ENCODE data around the gene AMY1B. TPM values are rescaled to one million over a fixed set of nuclear protein-coding genes. Genes with fewer than 3 reads are reported as not detected.
"Not testable (repeated sequence)": the region's sequence is repeated elsewhere in the genome, so short reads cannot be mapped to it uniquely, and the experiment has no call there.

The AMY1B gene
- total RNA-seq = not detected
- long read RNA-seq = 0 reads

DNA sequence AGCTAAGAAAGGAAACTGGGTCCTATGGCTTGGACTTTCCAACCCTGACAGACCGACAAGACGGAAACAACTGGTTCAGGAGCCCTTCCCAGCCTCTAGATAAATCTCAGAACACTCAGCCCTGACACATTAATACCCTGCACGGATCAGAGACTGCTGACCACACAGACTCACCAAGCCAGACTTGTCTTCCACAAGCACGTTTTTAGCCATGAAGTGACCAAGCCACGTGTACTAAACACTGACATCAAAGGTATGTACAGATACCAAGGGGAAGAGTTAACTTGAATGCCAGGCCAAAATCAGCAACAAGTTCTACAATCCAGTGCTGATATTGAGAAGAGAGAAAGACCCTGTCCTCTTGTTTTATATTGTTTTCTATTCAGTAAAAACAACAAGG is at the start of gene AMY1B:
Gene AMY1B, minus strand, starts transcription at position 101 of the 400 bp plus-strand sequence. CDS start 571 bp downstream, outside the sequence.
- not testable (repeated sequence) for DNase-seq (ENCODE audit: low spot score)

GRCh38 chr1:103745040-103745439 is 49.0 kb upstream of the AMY1B start:
- DNase-seq (ENCODE audit: low spot score) = not testable (repeated sequence)

GRCh38 chr1:103744449-103744848 is 48.4 kb upstream of the AMY1B start:
- DNase-seq (ENCODE audit: low spot score) = not testable (repeated sequence)

DNA sequence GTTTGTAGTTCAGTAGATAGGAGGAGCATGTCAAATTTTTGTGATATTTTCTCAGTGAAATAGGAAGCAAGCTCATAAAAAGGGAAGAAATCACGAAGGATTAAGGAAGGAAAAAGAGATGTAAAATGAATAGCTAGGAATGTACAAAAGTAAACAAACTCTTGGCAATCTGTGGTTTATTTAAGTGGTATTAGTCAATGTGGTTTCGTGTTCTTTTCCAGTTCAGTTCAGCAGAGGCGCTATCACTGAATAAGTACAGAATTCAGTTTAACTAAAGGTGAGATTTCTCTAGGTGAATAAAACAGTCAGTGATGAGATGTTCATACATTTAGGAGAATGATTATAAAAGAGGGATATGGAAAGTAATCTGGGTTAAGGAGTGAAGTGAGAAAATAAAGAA is 42.0 kb upstream of the AMY1B start:
- not testable (repeated sequence) for DNase-seq (ENCODE audit: low spot score)

DNA sequence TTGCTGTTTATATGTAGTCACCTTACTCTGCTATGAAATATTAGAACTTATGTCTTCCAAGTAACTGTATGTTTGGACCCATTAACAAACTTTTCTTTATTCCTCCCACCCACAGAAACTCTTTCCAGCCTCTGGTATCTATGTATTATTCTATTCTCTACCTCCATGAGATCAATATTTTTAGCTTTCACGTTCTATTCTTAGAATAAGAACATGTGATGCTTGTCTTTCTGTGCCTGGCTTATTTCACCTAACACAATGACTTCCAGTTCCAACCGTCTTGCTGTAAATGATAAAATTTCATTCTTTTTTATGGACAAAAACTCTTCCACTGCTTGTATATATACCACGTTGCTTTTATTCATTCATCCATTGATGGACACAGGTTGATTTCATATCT is 39.3 kb upstream of the AMY1B start:
- not testable (repeated sequence) for DNase-seq (ENCODE audit: low spot score)

DNA sequence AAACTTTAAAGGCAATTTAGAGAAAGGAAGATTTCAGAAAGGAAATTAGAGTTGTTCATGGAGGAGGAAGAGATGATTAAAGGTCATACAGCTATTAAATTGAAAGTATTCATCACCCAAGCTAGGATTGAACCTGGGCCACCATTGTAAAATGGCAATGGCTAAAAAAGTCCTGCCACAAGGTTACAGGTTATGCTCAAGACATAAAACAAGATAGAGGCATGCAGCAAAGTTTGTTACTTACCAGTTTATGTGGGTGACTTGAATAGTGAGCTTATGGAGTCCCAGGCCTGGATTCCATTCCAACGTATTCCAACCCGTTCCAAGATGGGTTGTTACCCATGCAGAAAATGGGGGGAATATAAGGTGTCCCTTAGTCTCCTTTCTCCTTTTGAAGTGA is 25.5 kb upstream of the AMY1B start:
- DNase-seq (ENCODE audit: low spot score) = not testable (repeated sequence)

- DNase-seq (ENCODE audit: low spot score) = peak; percentile 74
Measured at GRCh38 chr1:103717404-103717803, 21.4 kb upstream of the AMY1B start.

- not testable (repeated sequence) for DNase-seq (ENCODE audit: low spot score)
Measured at GRCh38 chr1:103710381-103710780, 14.4 kb upstream of the AMY1B start.

DNA sequence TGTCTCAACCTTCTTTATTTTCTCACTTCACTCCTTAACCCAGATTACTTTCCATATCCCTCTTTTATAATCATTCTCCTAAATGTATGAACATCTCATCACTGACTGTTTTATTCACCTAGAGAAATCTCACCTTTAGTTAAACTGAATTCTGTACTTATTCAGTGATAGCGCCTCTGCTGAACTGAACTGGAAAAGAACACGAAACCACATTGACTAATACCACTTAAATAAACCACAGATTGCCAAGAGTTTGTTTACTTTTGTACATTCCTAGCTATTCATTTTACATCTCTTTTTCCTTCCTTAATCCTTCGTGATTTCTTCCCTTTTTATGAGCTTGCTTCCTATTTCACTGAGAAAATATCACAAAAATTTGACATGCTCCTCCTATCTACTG is 11.7 kb upstream of the AMY1B start:
- DNase-seq (ENCODE audit: low spot score) = not testable (repeated sequence)

DNA sequence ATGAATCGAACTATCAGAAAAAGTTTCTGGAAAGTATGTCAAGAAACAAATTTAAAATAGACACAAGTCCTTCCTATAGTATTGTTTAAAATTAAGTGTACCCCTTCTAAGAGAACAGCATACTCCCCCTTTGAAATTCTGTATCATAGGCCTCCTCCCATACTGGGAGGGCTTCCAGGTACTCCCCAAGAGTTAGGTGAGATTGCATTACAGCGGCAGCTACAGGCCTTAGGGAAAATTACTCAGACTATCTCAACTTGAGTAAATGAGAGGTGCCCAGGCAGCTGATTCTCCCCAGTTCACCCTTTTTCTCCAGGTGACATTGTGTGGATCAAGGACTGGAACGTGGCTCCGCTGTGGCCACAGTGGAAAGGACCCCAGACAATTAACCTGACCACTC is 5.2 kb upstream of the AMY1B start:
- DNase-seq (ENCODE audit: low spot score) = not testable (repeated sequence)

- not testable (repeated sequence) for DNase-seq (ENCODE audit: low spot score)
Measured at GRCh38 chr1:103700669-103701068, 4.7 kb upstream of the AMY1B start.

- DNase-seq (ENCODE audit: low spot score) = not testable (repeated sequence)
Measured at GRCh38 chr1:103697430-103697829, 1.4 kb upstream of the AMY1B start.

- DNase-seq (ENCODE audit: low spot score) = not testable (repeated sequence)
Measured at GRCh38 chr1:103676335-103676734, 19.7 kb downstream of the AMY1B start.

- DNase-seq (ENCODE audit: low spot score) = not testable (repeated sequence)
Measured at GRCh38 chr1:103655460-103655859, 40.5 kb downstream of the AMY1B start, which contains the start of gene AMY1A. Gene AMY1A, plus strand, starts transcription at chr1:103655760. Its CDS starts 571 bp downstream, at chr1:103656331.

DNA sequence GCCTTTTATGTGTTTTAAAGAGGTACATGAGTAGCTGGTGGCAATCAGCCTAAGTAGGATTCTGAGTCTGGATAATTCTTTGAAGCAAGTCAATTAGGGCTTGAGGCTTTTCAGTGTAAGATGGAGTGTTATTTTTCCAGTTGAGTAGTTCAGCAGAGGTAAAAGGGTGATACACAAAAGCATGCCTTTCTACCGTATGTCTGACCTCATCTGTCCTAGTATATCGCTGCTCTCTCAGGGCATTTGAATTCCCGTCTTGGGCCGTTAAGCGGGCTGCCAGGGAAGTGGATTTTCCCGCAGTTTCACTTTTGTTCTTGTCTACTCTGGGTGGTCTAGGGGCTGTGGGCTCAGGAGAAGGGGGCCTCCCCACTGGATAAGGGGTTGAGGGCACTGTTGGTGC is 41.9 kb downstream of the AMY1B start:
- DNase-seq (ENCODE audit: low spot score) = not testable (repeated sequence)

DNA sequence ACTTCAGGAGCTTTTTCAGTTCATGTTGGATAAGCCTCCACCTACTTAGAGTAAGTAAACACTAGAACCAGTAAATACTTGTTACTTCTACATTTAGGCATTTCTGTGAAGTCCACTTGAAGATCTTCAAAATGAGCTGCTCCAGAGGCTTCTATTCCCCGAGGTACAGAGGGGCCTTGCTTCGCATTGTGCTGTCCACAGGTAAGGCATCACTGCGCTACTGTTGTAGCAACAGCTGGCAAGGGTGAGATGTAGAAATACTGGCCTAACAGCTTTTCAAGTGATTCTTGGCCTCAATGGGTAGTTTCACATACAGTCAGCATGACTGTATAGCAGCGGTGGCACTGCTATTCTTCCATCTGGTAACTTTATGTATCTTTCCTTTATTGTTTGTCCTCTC is 45.1 kb downstream of the AMY1B start:
- not testable (repeated sequence) for DNase-seq (ENCODE audit: low spot score)

- DNase-seq (ENCODE audit: low spot score) = not testable (repeated sequence)
Measured at GRCh38 chr1:103650305-103650704, 45.7 kb downstream of the AMY1B start.

- not testable (repeated sequence) for DNase-seq (ENCODE audit: low spot score)
Measured at GRCh38 chr1:103643908-103644307, 52.1 kb downstream of the AMY1B start.

GRCh38 chr1:103641194-103641593 is 54.8 kb downstream of the AMY1B start:
- not testable (repeated sequence) for DNase-seq (ENCODE audit: low spot score)

Data from mesenteric fat pad (tissue), 1 donor.